Stimulated activated CD8-positive, alpha-beta memory T cell treated with anti-CD3 and anti-CD28 coated beads, Interleukin-7, amount 100 ng/mL, for 48 hours (primary cell): ENCODE results near the gene OR6B2.
A peak's percentile ranks its signal among the peaks of the same experiment; 100 is the strongest.

Source experiments
- DNase-seq, 2 donors: peaks; one replicate each; pipeline ENCODE4 v3.0.0-alpha.2; 2020; ENCODE audit warnings: low read depth in 1 of 2; ENCODE audit errors: extremely low read depth in 1 of 2

Gene OR6B2

DNA sequence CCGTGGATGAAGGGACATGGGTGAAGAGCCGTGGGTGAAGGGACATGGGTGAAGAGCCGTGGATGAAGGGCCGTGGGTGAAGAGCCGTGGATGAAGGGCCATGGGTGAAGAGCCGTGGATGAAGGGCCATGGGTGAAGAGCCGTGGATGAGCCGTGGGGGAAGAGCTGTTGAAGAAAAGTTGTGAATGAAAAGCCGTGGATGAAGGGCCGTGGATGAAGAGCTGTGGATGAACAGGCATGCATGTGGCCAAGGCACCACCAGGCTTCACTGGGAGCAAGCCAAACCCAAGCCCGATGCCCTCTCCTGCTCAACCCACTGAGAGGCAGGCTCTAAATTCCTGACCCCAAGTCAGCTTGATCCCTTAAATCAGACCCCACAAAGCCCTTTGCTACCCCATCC is 12.5 kb upstream of the OR6B2 start:
- DNase-seq, result no peak

DNA sequence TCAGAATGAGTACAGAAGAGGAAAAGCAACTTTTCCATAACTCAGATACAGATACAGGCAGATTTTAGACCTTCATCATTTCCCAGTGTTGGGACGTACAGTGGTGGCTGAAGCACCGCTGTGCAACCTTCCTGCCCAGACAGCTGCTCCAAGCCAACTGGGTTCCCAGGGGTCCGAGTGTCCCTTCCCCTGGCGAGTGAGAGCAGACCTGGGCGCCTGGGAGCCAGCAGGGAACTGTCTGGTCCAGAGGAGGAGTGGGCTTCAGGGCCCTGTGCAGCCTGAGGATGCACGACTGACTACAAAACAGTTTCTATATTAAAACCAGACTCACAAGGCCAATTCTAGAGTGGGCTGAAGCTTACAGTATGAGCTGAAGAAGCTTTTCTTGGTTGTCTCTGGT is 11.1 kb upstream of the OR6B2 start:
- DNase-seq, result no peak

- no peak for DNase-seq
These were observed 7.1 kb upstream of the OR6B2 start for GRCh38 chr2:240037358-240037757.

GRCh38 chr2:240033330-240033678 is 3.1 kb upstream of the OR6B2 start:
- no peak for DNase-seq

- no peak for DNase-seq
These were observed 2.4 kb upstream of the OR6B2 start for GRCh38 chr2:240032406-240033329.

- DNase-seq, result no peak
These were observed 5.5 kb downstream of the OR6B2 start for GRCh38 chr2:240024766-240025165.

GRCh38 chr2:240023792-240024191 is 6.4 kb downstream of the OR6B2 start:
- DNase-seq, result no peak

DNA sequence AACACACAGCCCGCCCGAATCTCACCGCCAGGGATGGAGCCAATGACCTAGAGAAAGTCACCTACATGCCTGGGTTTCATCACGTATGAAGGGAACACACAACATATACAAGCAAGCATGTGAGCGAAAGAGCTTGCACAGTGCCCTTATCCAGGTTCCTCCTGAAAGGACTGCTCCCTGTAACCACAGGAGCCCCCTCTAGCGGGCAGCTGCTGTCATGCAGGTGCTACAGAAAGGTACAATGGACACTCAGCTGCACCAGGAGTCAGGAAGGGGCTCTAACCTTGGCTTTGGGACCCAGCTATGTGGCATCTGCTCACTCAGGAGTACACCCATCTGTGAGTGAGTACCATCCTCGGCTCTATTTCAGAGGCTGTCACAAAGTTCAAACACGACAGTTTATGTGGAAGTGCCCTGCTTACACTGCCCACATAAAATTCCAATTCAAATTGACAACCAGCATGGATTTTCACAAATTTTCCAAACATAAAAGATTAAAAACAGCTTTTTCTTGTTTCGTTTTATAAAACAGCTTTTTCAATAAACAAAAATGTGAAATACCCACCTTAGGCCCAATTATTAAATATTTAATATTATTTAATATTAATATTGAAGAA is 8.6 kb downstream of the OR6B2 start:
- peak; percentile 39 to 49 for DNase-seq

DNA sequence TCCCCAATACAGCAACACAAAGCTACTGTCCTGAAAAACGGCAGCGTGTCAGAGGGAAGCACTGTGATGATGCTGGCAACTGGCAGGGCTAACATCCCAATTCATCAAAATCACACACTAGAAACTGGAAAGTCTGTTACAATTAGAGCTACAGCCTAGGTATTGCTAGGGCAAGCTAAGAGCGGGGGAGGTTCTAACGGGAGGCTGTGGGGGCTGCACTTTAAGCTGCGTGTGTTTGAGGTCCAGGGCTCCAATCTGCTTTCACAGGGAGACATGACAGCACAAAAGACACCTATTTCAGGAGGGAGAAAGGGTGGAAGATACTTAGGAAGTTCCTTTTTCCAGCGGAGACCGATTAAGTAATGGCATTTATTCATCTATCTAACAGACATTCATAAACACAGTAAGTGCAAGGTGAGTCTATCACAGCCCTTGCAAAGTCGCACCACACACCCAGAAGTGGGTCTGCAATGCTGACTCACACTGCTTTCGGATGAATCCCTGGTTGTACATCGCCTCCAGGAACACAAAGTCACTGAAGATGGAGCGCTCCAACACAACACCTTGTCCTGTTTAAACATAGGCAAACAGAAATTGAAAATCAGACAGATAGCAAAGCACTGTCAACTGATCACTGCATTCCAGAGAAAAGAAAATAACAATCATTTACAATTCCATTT is 12.0 kb downstream of the OR6B2 start:
- no peak for DNase-seq

GRCh38 chr2:240014327-240014726 is 15.9 kb downstream of the OR6B2 start:
- DNase-seq, result no peak

- DNase-seq, result no peak
These were observed 16.9 kb downstream of the OR6B2 start for GRCh38 chr2:240013343-240013742.

DNA sequence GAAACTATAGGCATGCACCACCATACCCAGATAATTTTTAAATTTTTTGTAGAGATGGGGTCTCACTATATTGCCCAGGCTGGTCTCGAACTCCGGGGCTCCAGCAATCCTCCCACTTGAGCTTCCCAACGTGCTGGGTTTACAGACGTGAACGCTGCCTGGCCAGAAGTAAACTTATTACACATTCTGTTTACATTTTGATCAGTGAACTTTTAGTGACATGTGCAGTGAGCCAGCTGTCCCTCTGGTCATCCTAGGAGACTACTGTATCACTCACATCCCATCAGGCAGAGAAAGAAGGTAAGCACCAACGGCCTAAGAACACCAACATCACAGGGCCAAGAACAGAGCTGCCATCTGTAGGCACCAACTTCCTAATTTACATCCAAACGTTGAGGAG is 27.2 kb downstream of the OR6B2 start:
- DNase-seq, result no peak

- no peak for DNase-seq
These were observed 29.6 kb downstream of the OR6B2 start for GRCh38 chr2:240000671-240001070.

DNA sequence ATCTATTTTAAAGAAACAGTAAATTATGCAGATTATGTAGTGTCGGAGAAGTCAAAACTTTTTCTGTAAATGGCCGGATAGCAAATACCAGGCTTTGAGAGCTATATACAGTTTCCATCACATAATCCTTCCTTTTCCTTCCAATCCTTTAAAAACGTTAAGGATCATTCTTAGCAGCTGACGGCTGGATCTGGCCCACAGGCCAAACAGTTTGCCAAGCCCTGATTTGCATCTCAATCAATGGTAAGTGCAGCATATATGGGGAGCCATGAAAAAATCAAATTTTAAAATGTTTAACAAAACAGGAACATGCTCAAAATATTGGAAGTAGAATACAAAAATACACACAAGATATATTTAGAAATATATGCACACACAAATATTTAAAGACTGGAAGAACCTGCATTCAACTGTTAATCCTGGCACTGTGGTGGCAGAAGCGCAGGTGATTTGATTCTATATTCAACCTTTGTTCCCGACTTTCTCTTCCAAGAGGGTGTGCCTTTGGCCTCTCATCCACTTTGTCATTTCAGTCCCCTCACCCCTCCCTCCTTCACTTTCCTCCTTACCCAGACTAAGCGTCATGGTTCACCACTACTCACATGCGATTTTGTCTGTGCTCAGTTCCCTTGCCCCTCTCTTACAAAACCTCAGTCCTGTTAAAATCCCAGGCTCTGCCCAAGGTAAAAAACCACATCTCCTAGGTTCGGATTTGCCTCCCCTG is 32.4 kb downstream of the OR6B2 start:
- DNase-seq, result no peak

DNA sequence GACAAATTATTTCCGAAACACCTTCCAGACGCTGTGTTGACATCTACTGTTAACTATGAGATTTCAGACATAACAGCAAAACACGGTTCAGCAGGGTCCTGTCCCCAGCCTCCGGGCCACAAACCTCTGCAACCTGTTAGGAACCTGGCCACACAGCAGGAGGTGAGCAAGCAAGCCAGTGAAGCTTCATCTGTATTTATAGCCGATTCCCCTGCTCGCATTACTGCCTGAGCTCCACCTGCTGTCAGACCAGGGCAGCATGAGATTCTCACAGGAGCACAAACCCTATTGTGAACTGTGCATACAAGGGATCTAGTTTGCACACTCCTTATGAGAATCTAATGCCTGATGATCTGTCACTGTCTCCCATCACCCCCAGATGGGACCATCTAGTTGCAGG is 36.1 kb downstream of the OR6B2 start:
- DNase-seq, result no peak

GRCh38 chr2:239993291-239993690 is 36.9 kb downstream of the OR6B2 start:
- no peak for DNase-seq

DNA sequence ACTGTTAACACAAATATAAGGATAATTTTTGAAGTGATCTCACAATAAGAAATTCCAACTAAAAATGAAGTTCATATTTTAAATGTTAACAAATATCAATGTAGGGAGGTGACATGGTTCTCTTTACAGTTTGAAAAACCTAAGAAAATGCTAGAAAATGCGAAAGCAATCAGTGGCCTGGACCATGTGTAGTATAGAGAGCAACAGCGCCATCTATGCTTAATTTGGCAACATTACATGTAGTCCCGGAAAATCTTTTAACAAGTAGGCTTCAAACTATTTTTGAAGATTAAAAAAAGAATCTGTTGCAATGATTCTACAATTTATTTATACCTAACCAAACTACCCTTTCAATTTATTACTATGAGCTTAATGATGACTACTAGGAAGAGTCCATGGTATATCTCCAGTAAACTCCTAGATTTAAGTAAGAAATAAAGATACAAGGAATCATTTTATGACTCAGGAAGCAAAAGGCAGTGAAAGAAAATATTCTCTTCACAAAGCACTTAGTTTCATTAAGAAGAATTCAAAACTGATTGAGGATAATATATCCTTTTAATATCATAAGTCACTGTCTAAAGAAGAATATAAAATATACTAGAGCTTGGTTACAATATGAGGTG is 38.4 kb downstream of the OR6B2 start:
- DNase-seq, result no peak

- no peak for DNase-seq
These were observed 39.3 kb downstream of the OR6B2 start for GRCh38 chr2:239990966-239991365.

DNA sequence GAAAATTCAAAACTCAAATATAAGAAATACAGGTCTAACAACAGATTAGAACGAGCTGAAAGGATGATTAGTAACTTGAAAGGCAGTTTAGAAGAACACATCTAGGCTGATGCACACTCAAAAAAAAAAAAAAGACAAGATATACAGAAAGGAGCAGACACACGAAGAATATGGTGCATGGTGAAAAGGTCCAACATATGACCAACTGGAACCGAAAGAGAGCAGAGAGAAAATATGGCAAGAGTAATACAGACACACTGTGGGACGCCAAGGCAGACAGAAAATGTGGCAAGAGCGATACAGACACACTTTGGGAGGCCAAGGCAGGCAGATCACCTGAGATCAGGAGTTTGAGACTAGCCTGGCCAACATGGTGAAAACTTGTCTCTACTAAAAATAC is 44.9 kb downstream of the OR6B2 start:
- DNase-seq, result no peak

- no peak for DNase-seq
These were observed 45.6 kb downstream of the OR6B2 start for GRCh38 chr2:239984421-239985194.
